NCI-H2029 treated with DMSO at 0.1 percent for 48 hours (cell line): ENCODE data around the gene EIPR1.

Experiments
- DNase-seq: peaks from one replicate; lab custom pipeline; 2025; lab: John Stamatoyannopoulos, UW

EIPR1 gene

DNA sequence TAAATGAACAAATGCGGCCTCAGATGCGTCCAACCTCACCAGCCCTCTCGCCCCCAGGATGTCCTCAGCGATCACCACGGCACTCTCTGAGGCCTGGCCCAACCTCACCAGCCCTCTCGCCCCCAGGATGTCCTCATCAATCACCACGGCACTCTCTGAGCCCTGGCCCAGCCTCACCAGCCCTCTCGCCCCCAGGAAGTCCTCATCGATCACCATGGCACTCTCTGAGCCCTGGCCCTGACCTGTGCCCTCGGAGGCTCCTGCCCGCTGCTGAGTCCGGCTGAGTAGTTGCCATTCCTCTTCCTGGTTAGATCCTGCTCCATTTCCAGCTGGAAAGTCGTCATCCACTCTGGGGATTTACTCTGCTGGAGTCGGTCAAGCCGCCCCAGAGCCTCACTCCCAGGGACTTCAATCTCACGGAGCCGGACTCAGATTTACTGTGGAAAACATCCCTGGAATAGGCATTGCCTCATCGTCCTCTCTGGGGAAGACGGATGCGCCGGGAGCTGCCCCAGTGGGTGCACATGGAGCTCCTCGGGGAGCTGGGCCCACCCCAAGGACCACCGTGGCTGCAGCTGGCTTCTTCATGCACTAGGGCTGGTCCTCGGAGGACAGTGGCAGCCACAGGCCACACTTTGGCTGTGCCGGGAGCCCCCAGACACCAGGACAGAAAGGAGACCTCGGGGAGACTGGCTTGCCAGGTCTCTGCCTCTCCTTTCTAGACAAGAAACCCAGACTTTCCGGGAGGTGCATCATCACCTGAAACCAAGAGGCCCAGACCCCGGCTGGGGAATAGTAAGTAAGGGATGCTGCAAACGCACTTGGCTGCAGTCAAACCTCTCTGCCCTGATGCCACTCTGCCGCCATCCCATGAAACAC, 230.6 kb downstream of the EIPR1 start:
- DNase-seq, result no peak

DNA sequence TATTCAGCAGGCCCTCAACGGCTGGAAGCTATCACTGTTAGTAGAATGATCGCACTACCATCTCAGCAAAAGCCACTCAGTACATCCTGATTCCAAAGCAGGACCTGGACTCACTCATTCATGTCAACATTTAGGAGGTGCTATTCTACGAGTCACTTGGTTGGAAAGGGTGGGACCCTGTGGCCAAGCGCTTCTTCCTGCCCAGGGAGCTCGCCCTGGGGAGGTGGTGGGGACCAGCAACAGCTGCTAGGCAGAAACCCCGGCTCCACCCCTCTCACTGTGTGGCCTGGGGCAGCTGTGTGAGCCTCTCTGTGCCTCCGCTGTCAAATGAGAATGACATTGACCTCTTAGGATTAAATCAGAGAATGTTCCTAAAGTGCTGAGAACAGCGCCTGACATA, 231.4 kb downstream of the EIPR1 start:
- DNase-seq, result no peak

DNA sequence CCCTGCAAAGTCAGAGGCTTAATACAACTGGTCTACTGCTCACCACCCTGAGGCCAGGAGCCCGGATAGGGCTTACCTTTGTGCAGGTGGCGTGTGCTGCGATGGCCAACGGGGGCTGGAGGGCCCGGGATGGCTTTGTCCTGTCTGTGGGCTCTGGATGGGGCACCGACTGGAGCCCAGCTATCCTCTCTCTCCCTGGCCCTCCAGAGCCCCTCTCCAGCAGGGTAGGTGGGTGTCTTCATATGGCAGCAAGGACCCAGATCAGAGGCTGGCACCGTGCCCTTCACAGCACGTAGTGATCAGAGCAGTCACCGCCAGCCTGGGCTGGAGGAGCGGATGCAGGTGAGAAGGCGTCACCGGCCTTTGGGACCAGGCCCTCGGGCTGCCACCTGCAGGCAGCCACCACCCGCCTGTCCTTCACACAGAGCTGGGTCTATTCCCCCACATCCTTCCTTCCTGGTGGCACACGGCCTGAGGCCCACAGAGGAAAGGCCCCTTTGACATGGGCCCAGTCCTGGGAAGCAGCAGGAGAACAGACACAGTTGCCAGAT, 232.1 kb downstream of the EIPR1 start:
- DNase-seq, result no peak

DNA sequence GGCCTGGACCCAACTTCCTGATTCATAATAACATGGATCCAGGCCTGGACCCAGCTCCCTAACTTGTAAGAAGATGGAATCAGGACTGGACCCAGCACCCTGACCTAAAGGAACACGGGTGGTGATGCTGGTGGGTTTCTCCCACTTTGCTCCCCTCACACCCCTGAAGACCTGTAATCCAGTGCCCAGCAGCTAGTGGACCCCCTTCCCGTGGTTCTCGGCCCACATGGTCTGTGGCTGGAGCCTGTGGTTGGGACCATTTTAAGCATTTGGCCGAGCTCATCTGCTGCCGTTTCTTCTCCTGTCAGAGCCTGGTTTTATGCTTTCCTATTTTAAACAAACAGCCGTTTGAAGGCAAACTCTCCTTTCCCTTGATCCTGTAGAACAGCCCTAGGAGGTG, 232.8 kb downstream of the EIPR1 start:
- no peak for DNase-seq

DNA sequence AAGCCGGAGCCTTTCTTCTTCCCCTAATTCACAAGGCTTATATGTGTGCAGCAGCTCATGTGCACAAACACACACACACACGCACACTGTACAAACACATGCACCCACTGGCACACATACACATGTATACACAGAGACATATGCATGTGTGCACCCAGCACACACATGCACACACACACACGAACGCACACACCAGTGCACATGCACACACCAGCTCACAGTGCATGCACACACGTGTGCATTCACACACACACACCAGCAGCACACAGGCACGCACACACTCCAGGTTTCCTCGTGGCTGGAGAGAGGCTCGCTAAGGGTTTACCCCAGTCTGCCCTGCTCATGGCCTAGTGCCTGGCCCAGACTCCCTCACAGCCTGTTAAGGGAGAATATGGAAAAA, 234.0 kb downstream of the EIPR1 start:
- no peak for DNase-seq

DNA sequence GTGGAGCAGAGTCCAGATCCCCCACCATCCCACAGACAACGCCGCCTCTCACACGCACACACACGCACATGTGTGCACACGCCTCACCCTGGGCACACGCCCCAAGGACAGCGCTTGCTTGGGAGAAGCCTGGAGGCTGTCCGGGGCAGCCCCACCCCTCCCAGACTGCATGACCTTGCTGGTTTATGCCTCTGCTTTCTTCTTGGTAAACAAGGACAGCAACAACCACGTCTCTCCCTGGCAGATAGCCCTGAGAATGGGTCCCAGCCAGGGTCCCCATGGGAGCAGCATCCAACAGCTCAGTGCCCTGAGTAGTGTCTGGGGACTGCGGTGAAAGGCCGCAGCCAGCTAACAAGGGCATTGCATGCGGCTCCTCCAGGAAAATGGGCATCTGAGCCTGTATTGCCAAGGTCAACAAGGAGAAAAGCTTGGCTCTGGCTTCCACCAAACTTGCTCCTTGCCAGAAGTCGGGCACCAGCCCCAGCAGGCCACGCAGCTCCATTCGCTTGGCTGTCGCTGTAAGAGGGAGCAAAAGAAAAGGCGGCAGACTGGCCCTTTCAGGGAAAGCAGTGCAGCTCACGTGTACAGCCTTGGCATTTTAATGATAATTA, 234.6 kb downstream of the EIPR1 start:
- no peak for DNase-seq

DNA sequence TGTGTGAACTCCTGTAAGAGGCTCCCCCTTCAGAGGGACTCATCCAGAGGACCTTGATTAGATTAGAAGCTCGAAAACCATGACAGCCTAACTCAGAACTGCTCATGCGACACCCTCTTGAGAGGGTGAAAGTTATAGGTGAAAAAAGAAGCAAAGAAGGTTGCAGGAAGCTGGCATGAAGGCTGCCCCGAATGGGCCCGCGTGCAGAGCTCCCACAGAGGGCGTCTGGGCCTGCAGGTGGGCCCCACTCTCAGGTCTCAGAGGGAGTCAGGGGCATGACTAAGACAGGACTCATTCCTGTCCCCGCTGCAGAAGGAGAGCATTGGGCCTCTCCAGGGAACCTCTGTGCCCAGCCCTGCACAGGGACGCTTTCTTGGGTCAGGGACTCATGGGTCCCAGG, 235.4 kb downstream of the EIPR1 start:
- no peak for DNase-seq

DNA sequence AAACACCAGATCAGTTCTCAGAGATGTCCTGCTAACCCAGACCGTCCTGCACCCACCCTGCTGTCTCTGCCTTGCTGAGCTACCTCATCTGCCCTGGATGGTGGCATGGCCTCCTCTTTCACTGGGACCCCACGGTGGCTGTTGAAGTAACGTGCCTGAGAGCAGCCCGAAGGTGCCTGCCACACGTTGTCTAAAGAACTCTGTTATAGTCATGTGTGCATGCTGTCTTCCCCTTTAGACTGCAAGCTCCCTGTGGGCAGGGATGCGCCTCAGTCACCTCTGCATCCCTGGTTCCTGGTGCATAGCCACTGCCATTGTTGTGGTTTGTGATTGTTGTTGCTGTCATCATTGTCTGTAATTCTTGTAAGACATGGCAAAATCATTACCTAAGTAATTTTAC, 235.9 kb downstream of the EIPR1 start:
- no peak for DNase-seq

DNA sequence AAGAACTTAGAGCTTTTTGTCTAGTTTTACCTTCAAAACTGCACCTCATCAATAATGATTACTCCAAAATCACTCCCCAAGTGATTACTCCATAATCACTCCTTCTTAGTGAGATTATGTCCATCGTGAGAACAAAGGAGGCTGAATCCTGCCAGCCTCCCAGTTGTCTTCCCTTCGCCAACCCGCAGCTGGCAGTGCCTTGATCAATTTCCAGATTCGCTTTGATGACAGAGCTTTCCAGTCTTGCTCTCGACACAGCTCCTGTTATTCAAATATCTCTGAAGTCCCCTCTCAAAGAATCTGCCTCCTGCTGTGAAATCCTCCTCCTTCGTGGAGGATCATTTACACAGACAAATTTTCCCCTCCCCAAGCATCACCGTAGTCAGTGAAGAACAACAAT, 237.7 kb downstream of the EIPR1 start:
- no peak for DNase-seq
